Gastroesophageal sphincter (tissue), 3 donors: ENCODE results near the gene TMEM51.

Source experiments
- POLR2AphosphoS5 ChIP-seq: sonication (generic); formaldehyde crosslinking; IDR thresholded peaks from one replicate; pipeline ENCODE4 v1.6.1; 2017; ENCODE audit warnings: antibody characterized with exemption
- TF ChIP-seq, protein P1 (sequence below), 4 experiments: fragments of 200-600 bp in 2 of 4; fragments of 450-650 bp in 2 of 4; sonication (generic) in 1 of 4; IDR thresholded peaks; one replicate each; pipeline ENCODE4 v1.5.1; 2017 to 2019; ENCODE audit warnings: antibody characterized with exemption in 4 of 4, mild to moderate bottlenecking in 2 of 4, moderate library complexity in 2 of 4

DNA sequence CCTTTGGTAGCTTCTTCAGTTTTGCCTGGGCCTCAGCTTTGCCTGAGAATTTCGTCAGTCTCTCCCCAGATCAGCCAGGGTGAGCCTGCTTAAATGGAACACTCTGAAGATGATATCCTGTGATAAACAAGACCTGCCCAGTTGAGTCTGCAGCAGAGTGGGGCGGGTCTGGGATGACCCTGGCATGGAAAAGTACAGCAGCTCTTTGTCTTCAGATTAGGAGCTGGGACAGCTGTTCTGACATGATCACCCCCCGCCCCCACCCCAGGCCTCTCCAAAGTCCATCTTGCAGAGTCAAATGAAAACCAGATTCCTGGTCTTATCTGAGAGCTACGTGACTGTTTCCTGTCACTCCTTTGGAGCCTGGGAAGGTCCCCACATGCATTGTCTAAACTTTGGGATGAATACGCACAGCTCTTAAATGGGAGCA lies 2.2 kb upstream of the TMEM51 start:
- TF ChIP-seq, protein P1, sequence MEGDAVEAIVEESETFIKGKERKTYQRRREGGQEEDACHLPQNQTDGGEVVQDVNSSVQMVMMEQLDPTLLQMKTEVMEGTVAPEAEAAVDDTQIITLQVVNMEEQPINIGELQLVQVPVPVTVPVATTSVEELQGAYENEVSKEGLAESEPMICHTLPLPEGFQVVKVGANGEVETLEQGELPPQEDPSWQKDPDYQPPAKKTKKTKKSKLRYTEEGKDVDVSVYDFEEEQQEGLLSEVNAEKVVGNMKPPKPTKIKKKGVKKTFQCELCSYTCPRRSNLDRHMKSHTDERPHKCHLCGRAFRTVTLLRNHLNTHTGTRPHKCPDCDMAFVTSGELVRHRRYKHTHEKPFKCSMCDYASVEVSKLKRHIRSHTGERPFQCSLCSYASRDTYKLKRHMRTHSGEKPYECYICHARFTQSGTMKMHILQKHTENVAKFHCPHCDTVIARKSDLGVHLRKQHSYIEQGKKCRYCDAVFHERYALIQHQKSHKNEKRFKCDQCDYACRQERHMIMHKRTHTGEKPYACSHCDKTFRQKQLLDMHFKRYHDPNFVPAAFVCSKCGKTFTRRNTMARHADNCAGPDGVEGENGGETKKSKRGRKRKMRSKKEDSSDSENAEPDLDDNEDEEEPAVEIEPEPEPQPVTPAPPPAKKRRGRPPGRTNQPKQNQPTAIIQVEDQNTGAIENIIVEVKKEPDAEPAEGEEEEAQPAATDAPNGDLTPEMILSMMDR (IDR thresholded peaks at IDR 0.05), result no peak
- no peak for TF ChIP-seq POLR2AphosphoS5
